H9 (cell line): ENCODE measurements around the gene ZNF366. TPM values are rescaled to one million over a fixed set of nuclear protein-coding genes. Genes with fewer than 3 reads are reported as not detected.

Source experiments
- DNase-seq: peaks from one replicate; pipeline ENCODE4 v3.0.0-alpha.2; 2017
- H2AFZ ChIP-seq: one replicate; pipeline ENCODE4 v1.6.1; 2013; ENCODE audit warnings: mild to moderate bottlenecking, low read length, control low read depth, moderate library complexity
- H2AK5ac ChIP-seq: 2 replicates; pipeline ENCODE4 v1.6.1; 2013; ENCODE audit warnings: low read length, control low read depth, mixed read lengths; ENCODE audit not compliant: insufficient read length
- H2BK120ac ChIP-seq: one replicate; pipeline ENCODE4 v1.6.1; 2013; ENCODE audit warnings: low read depth, mild to moderate bottlenecking, low read length, control low read depth, inconsistent platforms; ENCODE audit not compliant: poor library complexity, severe bottlenecking
- H2BK12ac ChIP-seq: 2 replicates; pipeline ENCODE4 v1.6.1; 2013; ENCODE audit warnings: low read length, control low read depth, mixed read lengths, low read depth; ENCODE audit not compliant: insufficient read length
- H2BK15ac ChIP-seq: 2 replicates; pipeline ENCODE4 v1.6.1; 2013; ENCODE audit warnings: low read depth, low read length, control low read depth
- H2BK20ac ChIP-seq: one replicate; pipeline ENCODE4 v1.6.1; 2013; ENCODE audit warnings: low read depth, mild to moderate bottlenecking, low read length, control low read depth, inconsistent platforms; ENCODE audit not compliant: poor library complexity, severe bottlenecking
- H2BK5ac ChIP-seq: 2 replicates; pipeline ENCODE4 v1.6.1; 2013; ENCODE audit warnings: low read length, control low read depth, mixed read lengths; ENCODE audit not compliant: insufficient read length
- H3K14ac ChIP-seq: 2 replicates; pipeline ENCODE4 v1.6.1; 2013; ENCODE audit warnings: low read length, control low read depth; ENCODE audit not compliant: insufficient read depth
- H3K18ac ChIP-seq: 2 replicates; pipeline ENCODE4 v1.6.1; 2013; ENCODE audit warnings: low read depth, mild to moderate bottlenecking, mixed read lengths, low read length, control low read depth; ENCODE audit not compliant: insufficient read length
- H3K23ac ChIP-seq: 2 replicates; pipeline ENCODE4 v1.6.1; 2013; ENCODE audit warnings: low read length, control low read depth, mixed read lengths, low read depth; ENCODE audit not compliant: insufficient read length
- H3K23me2 ChIP-seq: 2 replicates; pipeline ENCODE4 v1.6.1; 2013; ENCODE audit warnings: low read depth, mild to moderate bottlenecking, mixed read lengths, low read length, control low read depth; ENCODE audit not compliant: insufficient read length, poor library complexity, severe bottlenecking
- H3K27ac ChIP-seq: 2 replicates; pipeline ENCODE4 v1.5.1; 2013; ENCODE audit warnings: low read length, control low read depth, mixed read lengths, low read depth; ENCODE audit not compliant: insufficient read length
- H3K27me3 ChIP-seq: 2 replicates; pipeline ENCODE4 v1.6.1; 2013; ENCODE audit warnings: low read length, control low read depth, inconsistent platforms; ENCODE audit not compliant: insufficient read depth
- H3K4ac ChIP-seq: 2 replicates; pipeline ENCODE4 v1.6.1; 2013; ENCODE audit warnings: low read depth, mild to moderate bottlenecking, control low read depth, inconsistent platforms, low read length, moderate library complexity
- H3K4me1 ChIP-seq: 2 replicates; pipeline ENCODE4 v1.6.1; 2013; ENCODE audit warnings: low read length, control low read depth, inconsistent platforms; ENCODE audit not compliant: insufficient read depth
- H3K4me2 ChIP-seq: 2 replicates; pipeline ENCODE4 v1.6.1; 2013; ENCODE audit warnings: low read length, control low read depth, mixed read lengths; ENCODE audit not compliant: insufficient read length, insufficient read depth
- H3K56ac ChIP-seq: 2 replicates; pipeline ENCODE4 v1.6.1; 2013; ENCODE audit warnings: low read depth, mild to moderate bottlenecking, mixed read lengths, low read length, control low read depth; ENCODE audit not compliant: insufficient read length
- H3K79me1 ChIP-seq: 2 replicates; pipeline ENCODE4 v1.6.1; 2013; ENCODE audit warnings: low read depth, mild to moderate bottlenecking, moderate library complexity, low read length, control low read depth, inconsistent platforms; ENCODE audit not compliant: insufficient read depth, poor library complexity, severe bottlenecking
- H3K79me2 ChIP-seq: 2 replicates; pipeline ENCODE4 v1.6.1; 2013; ENCODE audit warnings: low read length, control low read depth, inconsistent platforms; ENCODE audit not compliant: insufficient read depth
- H3K9ac ChIP-seq: 2 replicates; pipeline ENCODE4 v1.6.1; 2013; ENCODE audit warnings: low read length, control low read depth, mixed read lengths; ENCODE audit not compliant: insufficient read length; ENCODE audit errors: extremely low read depth
- H3K9me3 ChIP-seq: one replicate; pipeline ENCODE4 v1.6.1; 2013; ENCODE audit warnings: low read depth, low read length, inconsistent platforms; ENCODE audit not compliant: control insufficient read depth
- H3T11ph ChIP-seq: one replicate; pipeline ENCODE4 v1.6.1; 2013; ENCODE audit warnings: mild to moderate bottlenecking, low read length, control low read depth, inconsistent platforms
- H4K20me1 ChIP-seq: one replicate; pipeline ENCODE4 v1.6.1; 2013; ENCODE audit not compliant: control insufficient read depth, insufficient read length, insufficient read depth
- H4K5ac ChIP-seq: 2 replicates; pipeline ENCODE4 v1.6.1; 2013; ENCODE audit warnings: low read depth, mild to moderate bottlenecking, mixed read lengths, low read length, control low read depth; ENCODE audit not compliant: insufficient read length
- H4K8ac ChIP-seq: replicated peaks from 2 replicates; pipeline ENCODE4 v1.6.1; 2013; ENCODE audit warnings: low read length, control low read depth, mixed read lengths, low read depth; ENCODE audit not compliant: insufficient read length
- H4K91ac ChIP-seq: 2 replicates; pipeline ENCODE4 v1.6.1; 2013; ENCODE audit warnings: low read depth, mild to moderate bottlenecking, moderate library complexity, mixed read lengths, low read length, control low read depth; ENCODE audit not compliant: insufficient read length
- H3K27ac Mint-ChIP-seq, 3 experiments: 2 replicates in 2 of 3; 3 replicates in 1 of 3; pipeline ENCODE4 v1.8.0; 2020 to 2021; ENCODE audit warnings: mixed read lengths in 3 of 3, mild to moderate bottlenecking in 1 of 3, moderate library complexity in 1 of 3
- H3K27me3 Mint-ChIP-seq: 2 replicates; pipeline ENCODE4 v1.8.0; 2021; ENCODE audit warnings: low read depth, mild to moderate bottlenecking, moderate library complexity, mixed read lengths
- H3K36me3 Mint-ChIP-seq, 3 experiments: 2 replicates in 2 of 3; 3 replicates in 1 of 3; pipeline ENCODE4 v1.8.0; 2020 to 2021; ENCODE audit warnings: low read depth in 3 of 3, mixed read lengths in 3 of 3; ENCODE audit not compliant: insufficient read depth in 1 of 3
- H3K4me1 Mint-ChIP-seq, 2 experiments: 2 replicates each; pipeline ENCODE4 v1.8.0; 2020; ENCODE audit warnings: mixed read lengths in 2 of 2
- H3K4me3 Mint-ChIP-seq, 2 experiments: 2 replicates in 1 of 2; 3 replicates in 1 of 2; pipeline ENCODE4 v1.8.0; 2020 to 2021; ENCODE audit warnings: mild to moderate bottlenecking in 2 of 2, mixed read lengths in 2 of 2, moderate library complexity in 1 of 2
- H3K9me3 Mint-ChIP-seq, 2 experiments: 2 replicates in 1 of 2; 3 replicates in 1 of 2; pipeline ENCODE4 v1.8.0; 2020; ENCODE audit warnings: mild to moderate bottlenecking in 2 of 2, mixed read lengths in 2 of 2, moderate library complexity in 1 of 2
- WGBS: extraction: QIAGEN DNeasy Blood & Tissue Kit; methylation state at CpG from one replicate; pipeline ENCODE4 v1.1.7; 2013; ENCODE audit warnings: missing lambda C conversion rate, low lambda C conversion rate, mixed read lengths; ENCODE audit not compliant: insufficient read length; ENCODE audit errors: extremely low coverage; 5-methylcytosine and 5-hydroxymethylcytosine counted together
- total RNA-seq: library from RNA; stranded (reverse); gene quantifications from 2 replicates; pipeline ENCODE4 v1.2.1, GENCODE V29; 2021
- TF ChIP-seq, protein P1 (sequence below): fragments of 200-600 bp; sonication (generic); conservative IDR thresholded peaks from 3 replicates; pipeline ENCODE4 v1.8.0; 2021; ENCODE audit warnings: antibody characterized with exemption, mild to moderate bottlenecking

Gene ZNF366
- total RNA-seq, 1 experiment from 2014 or later = not detected

DNA sequence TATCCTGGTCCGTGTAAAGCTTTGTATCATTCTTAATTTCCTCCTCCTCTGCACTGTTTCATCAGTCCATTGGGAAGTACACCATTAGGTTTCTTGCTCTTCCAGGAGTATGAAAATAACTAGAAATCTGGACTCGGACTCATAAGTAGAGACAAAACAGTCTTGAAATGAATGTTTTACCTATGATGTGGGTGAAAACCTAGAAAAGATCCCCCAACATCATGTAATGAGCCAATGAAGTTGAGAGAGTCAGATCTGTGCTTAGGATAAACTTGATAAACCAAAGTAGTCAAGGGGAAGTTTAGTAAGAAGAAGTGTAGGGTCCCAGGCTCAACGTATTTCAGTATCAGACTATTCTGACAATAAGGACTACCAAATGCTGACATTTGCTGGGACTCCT is 25.2 kb downstream of the ZNF366 start:
- Histone ChIP-seq H3K4ac (no peak overlapping the region), H3K14ac (no peak overlapping the region), H3K27ac (no peak overlapping the region), H2BK20ac (no peak overlapping the region), H3K9ac (no peak overlapping the region), H2BK120ac (no peak overlapping the region), H4K8ac (no peak overlapping the region), H2AK5ac (no peak overlapping the region), H3K4me2 (no peak overlapping the region), H3K9me3 (no peaks in the 10 kb centered on the region), H3T11ph (no peak overlapping the region), H4K20me1 (no peaks in the 10 kb centered on the region), H2BK12ac (no peak overlapping the region), H3K79me1 (no peaks in the 10 kb centered on the region), H2BK15ac (no peak overlapping the region), H3K23ac (no peak overlapping the region), H2AFZ (no peak overlapping the region), H3K23me2 (no peaks in the 10 kb centered on the region), H3K27me3 (no peaks in the 10 kb centered on the region), H3K18ac (no peak overlapping the region), H2BK5ac (no peak overlapping the region), H3K56ac (no peak overlapping the region), H4K5ac (no peak overlapping the region), H3K79me2 (no peaks in the 10 kb centered on the region), H4K91ac (no peak overlapping the region), H3K4me1 (peaks cover 9% of the 10 kb centered on the region; the same call in 1 of the 2 replicates)
- WGBS = no CpG with 5 or more reads among the region's 3 CpGs
- Mint-ChIP-seq H3K27me3 (no peaks in the 10 kb centered on the region), H3K36me3 (no peaks in the 10 kb centered on the region), H3K4me1 (peaks cover 14 to 22% of the 10 kb centered on the region in 2 experiments), H3K27ac (no peak overlapping the region), H3K4me3 (no peak overlapping the region), H3K9me3 (no peaks in the 10 kb centered on the region)
- TF ChIP-seq, protein P1, sequence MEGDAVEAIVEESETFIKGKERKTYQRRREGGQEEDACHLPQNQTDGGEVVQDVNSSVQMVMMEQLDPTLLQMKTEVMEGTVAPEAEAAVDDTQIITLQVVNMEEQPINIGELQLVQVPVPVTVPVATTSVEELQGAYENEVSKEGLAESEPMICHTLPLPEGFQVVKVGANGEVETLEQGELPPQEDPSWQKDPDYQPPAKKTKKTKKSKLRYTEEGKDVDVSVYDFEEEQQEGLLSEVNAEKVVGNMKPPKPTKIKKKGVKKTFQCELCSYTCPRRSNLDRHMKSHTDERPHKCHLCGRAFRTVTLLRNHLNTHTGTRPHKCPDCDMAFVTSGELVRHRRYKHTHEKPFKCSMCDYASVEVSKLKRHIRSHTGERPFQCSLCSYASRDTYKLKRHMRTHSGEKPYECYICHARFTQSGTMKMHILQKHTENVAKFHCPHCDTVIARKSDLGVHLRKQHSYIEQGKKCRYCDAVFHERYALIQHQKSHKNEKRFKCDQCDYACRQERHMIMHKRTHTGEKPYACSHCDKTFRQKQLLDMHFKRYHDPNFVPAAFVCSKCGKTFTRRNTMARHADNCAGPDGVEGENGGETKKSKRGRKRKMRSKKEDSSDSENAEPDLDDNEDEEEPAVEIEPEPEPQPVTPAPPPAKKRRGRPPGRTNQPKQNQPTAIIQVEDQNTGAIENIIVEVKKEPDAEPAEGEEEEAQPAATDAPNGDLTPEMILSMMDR = no peak
- DNase-seq = no peak
